Measurements from ENCODE around the gene DLAT.
"Not testable (repeated sequence)": the region's sequence is repeated elsewhere in the genome, so short reads cannot be mapped to it uniquely, and the experiment has no call there.

DLAT gene

DNA sequence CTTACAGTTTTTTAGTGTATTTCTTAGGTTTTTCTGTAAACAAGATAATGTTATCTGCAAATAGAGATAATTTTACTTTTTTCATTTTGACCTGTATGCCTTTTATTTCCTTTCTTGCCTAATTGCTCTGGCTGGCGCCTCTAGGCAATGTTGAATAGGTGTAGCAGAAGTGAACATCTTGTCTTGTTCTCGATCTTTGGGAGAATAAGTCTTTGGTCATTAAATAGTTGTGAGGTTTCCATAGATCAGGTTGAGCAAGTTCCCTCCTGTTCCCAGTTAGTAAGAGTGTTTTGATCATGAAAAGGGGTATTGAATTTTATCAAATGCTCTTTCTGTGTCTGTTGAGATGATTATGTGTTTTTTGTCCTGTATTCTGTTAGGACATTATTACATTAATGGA is 24.6 kb downstream of the DLAT start:
- DNase-seq (ENCODE audit: low read depth, low spot score) = no peak

DNA sequence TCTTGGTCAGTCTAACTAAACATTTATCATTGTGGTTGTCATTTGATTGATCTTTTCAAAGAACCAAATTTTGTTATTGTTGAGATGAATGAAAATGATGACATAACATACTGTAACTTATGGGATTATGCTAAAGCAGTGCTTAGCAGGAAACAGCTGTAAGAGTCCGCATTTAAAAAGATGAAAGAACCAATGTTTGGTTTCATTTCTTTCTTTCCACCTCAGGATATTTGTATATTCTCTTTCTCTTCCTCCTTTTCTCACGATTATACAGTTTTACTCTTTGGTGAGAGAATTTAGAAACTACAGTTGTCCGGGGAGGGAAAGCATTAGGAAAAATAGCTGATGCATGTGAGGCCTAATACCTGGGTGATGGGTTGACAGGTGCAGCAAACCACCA is 25.5 kb downstream of the DLAT start:
- DNase-seq (ENCODE audit: low read depth, low spot score) = no peak

DNA sequence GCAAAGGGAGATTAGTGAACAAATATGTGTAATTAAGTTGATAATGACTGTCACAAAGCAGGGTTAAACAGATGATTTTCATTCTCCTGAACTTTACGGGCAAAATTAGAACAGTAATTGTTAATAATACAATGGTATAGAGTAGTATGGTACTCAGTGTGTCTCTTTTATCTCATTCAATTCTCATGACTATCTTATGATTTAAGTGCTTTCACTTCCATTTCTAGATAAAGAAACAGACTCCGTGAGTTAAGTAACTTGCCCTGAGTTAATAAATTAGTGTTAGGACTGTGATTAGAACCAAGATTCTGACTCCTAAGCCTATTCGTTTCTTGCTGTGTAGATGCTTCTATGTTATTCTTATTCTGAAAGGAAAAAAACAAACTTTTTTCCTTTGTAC is 26.6 kb downstream of the DLAT start:
- DNase-seq (ENCODE audit: low read depth, low spot score) = no peak

DNA sequence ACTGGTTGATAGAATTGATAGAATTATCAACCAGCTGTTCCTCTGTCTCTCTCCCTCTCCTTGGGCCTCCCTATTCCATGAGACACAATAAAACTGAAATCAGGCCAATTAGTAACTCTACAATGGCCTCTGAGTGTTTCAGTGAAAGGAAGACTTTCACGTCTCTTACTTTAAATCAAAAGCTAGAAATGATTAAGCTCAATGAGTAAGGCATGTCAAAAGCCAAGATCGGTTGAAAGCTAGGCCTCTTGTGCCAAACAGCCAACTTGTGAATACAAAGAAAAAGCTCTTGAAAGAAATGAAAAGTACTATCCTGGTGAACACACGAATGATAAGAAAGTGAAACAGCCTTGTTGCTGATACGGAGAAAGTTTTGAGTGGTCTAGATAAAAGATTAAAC is 32.0 kb downstream of the DLAT start:
- DNase-seq (ENCODE audit: low read depth, low spot score) = no peak

DNA sequence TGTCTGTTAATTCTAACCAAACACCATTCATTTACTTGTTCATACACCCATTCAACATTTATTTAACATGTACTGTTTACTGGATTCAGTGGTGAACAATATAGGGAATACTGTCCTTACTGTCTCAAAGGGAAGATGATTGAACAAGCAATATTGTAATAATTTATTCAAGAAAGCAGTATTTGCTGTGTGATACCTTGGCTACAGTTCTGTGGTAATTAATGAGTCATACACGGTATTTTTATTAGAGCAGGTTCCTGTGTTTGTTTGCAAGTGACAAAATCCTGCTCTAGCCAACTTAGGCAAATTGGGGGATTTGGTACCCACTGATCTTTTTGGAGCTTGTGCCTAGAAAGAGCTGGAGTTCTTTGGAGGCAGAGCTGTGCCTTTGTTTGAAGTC is 32.9 kb downstream of the DLAT start:
- DNase-seq (ENCODE audit: low read depth, low spot score) = no peak

DNA sequence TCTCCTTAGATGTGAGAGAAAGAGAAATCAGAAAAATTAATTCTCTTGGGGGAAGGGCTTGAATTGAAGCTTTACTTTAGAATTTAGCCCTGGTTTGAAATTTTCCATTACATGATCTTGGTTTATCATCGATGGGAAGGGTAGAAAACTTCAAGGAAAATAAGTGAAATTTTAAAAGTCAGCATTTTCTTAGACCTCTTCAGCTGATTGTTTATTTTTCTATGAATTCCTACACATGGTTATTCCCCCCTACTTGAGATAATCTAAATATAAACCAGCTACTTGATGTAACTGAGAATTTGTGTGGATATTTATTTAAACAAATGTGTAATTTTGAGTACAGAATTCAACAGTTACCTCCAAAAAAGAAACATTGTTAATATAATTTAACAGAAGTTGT is 37.7 kb downstream of the DLAT start:
- no peak for DNase-seq (ENCODE audit: low read depth, low spot score)

DNA sequence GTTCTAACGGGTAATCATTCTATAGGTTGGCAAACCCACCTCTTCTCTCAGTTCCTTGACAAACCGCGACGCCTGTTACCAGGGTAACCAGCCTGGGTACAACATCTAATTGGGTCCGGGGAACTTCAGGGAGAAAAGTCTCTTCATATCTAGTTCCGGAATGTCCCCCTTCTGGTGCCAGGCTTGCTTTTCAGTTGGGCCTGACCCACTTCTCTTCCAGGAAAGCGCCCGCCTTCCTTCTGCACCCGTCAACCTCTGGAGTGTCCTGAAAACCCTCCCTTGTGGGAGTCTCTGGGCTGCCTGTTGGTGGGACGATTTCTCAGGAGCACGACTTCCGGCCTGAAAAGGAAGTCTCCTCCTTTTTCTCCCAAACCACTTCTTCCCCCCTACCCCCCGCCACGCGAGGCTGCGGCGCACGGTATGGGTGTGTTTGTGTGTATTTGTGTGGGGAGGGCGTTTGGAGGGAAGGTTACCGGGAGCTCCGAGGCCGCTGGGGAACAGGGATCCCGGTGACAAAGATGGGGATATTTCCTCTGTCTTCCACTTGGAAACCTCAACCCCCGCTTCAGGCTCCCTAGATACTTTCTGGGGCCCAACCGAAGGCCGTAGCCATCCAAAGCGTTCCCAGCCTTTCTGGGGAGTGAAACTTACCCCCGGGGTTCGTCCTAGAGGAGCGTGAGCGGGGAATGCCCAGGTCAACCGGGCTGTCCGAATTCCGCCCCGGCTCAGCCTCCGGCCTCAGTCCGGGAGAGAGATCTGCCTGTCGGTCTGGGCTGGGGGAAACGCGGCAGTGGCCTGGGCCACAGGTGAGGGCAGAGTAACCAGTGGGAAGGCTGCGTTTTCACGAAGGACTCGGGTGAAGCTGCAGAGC is 49.0 kb downstream of the DLAT start, which contains the start of the genes NKAPD1 and PIH1D2:
TSS of gene NKAPD1 (plus strand) at position 359 of the 871 bp plus-strand sequence. CDS start 1,276 bp downstream, outside the sequence.
TSS of gene PIH1D2 (minus strand) at position 77 of the 871 bp plus-strand sequence. CDS start 843 bp downstream, outside the sequence.
- DNase-seq (ENCODE audit: low read depth, low spot score) = peak; percentile 65

DNA sequence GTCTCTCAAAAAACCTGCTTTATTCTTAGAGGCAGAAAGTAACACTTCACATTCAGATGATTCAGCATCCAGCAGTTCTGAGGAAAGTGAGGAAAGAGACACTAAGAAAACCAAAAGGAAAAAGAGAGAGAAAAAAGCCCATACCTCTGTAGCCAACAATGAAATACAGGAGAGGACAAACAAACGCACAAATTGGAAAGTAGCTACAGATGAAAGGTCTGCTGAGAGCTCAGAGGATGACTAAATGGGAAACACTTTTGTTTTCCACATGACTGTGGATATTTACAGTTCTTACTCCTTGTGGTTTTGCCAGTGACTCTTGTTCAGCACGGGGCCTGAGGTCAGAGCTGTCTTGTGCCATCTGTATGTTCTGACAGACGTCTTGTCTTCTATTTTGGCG is 57.5 kb downstream of the DLAT start:
- no peak for DNase-seq (ENCODE audit: low read depth, low spot score)

DNA sequence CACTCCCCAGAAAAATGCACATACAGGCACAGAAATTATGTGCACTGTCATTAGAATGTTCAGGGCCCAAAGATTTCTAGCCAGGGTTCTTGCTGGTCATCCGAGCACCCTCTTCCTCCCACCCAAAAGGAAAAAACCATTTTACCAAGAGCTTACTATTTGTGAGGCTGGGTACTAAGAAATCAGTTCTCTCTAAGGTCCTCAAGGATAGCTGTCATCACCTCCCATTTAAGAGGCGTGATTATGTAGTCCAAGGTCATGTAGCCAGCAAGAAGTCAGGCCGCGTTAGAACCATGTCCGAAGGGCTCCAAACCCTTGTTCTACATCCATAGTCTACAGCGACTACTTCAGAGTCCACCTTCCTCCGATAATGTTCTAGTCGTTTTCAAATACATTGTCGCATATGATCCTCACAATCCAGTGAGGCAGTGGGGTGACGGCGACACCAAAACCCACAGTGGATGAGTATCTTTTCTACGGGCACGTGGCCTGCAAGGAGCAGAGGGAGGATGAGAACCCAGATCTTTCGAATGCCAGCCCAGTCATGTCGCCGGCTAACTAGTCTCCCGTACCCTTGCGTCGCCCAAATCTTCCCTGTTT is 60.7 kb downstream of the DLAT start:
- DNase-seq (ENCODE audit: low read depth, low spot score) = no peak

DNA sequence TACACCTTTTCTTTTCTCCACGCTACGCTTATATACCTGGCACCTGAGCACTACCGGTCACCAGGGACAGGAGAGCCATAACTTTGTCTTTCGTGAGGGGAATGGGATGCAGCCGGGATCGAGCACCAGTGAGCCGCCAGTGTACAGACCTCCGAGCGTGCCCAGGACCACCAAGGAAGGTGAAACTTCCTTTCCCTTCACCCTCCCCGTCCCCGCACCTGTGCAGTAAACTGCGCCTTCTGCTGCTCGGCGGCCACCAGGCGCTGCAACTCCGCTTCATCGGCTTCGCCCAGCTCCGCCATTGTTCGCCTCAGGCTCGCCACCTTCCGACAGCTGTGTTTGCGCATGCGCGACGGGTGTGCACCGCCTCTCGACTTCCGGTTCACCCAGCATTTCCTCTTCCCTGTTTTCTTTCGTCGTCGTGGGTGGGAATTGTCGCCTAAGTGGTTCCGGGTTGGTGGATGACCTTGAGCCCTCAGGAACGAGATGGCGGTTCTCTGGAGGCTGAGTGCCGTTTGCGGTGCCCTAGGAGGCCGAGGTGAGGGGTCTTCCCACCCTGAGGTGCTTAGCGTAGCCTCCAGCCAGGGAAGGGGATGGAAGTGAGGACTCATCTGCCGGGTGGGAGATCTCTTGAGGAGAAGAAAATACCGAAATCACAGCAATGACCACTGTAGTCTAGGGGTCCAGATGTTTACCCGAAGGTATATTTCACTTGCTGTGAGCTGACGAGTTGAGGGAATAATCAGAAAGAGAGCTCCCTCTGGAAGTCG is 61.4 kb downstream of the DLAT start, which contains the start of the genes SDHD and TIMM8B:
TSS of gene SDHD (plus strand) at position 452 of the 770 bp plus-strand sequence. CDS start at position 487, 35 bp downstream.
TSS of gene TIMM8B (minus strand) at position 335 of the 770 bp plus-strand sequence. CDS start at position 302, 33 bp downstream.
- peak; percentile 91 for DNase-seq (ENCODE audit: low read depth, low spot score)

DNA sequence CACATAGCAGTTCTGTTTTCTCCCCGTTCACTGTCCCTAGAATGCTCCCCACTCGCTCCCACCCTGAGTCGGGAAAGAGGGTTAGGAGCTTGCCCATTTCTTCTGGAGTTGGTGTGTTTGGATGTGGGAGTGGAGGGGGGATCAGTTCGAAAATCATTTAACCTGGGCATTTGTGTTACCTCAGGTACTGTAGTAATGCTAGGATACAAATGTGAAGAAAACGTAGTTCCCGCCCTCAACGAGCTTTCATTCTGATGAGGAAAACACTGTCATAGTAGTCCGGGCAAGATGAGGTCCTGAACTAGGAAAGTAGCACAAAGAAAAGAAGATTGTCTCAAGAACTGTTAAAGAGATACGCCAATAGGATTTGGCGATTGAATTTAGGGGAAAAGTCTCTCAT is 62.0 kb downstream of the DLAT start:
- DNase-seq (ENCODE audit: low read depth, low spot score) = no peak

DNA sequence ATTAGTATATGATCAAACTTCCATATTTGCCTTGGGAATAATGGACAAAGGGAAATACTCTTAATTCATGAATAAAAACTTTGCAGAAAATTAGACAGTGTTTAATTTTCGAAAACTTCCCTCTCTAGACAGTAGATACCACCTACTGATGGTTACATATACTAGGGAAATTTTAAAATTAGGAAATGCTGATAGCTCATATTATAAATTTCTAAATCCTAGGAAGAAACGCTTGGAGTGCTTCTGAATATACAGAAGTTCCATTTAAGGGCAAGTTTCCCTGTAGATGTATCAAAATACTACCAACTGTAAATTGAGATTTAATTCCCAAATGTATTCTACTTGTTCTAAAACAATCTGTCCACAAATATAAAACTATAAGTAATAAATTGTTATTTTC is 70.1 kb downstream of the DLAT start:
- DNase-seq (ENCODE audit: low read depth, low spot score) = not testable (repeated sequence)

DNA sequence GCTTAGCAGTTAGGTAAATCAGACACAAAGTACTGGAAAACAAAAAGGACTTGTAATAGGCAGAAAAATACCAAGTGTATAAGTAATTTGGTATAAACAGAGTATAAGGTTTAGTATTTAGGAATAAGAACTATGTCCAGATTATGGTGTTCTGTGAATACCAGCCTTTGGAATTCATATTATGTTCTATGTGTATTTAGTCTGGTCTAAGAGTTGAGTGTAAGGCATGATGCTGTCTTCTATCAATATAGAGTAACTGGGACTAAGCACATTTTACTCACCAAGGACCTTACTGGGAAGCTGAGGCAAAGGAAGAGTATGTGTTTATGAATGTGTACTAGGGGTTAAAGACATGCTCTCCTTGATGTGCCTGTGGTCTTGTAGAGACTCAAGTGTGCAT is 71.0 kb downstream of the DLAT start:
- DNase-seq (ENCODE audit: low read depth, low spot score) = no peak

DNA sequence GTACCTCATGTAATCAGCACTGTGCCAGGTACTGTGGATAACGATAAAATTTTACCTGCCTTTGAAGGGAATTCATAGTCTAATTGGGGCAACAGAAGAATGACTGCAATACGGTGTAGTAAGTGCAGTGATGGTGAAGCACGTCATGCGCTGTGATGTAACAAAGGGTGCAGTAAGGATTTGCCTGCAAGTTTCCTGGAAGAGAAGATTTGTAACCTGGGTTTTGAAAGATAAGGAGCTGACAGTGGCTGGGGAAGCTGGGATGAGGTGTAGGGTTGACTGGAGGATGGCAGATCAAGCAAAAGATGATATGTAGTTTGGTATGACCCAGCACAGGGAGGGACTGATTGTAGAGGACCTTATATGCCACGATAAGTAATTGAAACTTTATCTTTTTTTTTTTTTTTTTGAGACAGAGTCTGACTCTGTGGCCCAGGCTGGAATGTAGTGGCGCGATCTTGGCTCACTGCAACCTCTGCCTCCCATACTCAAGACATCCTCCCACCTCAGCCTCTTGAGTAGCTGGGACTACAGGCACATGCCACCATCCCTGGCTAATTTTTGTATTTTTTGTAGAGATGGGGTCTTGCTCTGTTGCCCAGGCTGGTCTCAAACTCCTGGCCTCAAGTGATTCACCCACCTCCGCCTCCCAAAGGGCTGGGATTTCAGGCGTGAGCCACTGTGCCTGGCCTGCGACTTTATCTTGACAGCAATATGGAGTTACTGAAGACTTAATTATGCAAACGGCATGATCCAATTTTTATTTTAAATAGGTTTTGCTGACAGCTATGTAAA is 72.7 kb downstream of the DLAT start:
- no peak for DNase-seq (ENCODE audit: low read depth, low spot score)

DNA sequence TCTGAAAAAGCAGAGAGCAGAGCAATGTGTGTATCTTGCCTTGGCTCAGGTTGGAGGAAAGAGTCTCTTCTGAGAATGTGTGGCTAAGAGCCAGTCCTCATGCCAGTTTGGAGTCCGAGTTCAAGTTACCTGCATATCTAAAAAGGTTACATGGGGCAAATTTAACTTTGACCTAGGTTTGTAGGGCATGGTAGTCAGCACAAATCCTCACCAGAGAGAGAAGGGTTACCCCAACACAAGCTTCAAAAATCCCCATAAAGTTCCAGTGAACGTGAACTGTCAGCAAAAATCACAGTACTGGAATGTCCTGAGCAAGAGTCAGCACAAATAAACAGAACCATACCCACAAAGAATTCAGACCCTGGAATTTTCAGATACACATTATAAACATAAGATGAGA is 75.3 kb downstream of the DLAT start:
- no peak for DNase-seq (ENCODE audit: low read depth, low spot score)

DNA sequence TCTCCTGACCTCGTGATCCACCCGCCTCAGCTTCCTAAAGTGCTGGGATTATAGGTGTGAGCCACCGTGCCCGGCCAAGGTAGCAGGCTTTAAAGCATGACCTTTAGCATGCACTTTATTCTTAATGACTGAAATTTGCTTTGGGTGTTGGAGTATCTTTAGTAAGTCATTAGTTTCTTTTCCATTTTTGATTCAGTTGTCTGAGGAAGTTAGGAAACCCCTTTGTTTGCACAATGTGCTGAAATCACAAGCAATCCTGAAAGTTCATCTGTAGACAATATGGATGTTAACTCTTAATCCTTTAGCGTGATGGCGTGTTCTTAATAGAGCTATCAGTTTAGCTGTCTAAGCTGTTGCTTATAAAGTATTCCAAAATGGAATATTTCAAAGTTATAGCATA is 78.2 kb downstream of the DLAT start:
- no peak for DNase-seq (ENCODE audit: low read depth, low spot score)

DNA sequence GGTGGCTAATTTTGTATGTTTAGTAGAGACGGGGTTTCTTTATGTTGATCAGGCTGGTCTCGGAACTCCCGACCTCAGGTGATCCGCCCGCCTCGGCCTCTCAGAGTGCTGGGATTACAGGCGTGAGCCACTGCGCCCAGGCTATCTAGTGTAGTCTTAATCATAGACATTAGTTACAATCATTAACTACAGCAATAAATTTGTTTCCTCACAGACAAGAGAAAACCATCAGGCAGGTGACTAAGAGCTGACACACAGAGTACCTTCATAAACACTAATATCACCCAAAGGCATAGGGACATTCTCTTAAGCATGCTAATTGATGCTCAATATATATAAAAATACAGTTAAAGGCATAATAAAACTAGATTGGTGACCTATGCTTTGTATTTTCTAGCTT is 80.9 kb downstream of the DLAT start:
- no peak for DNase-seq (ENCODE audit: low read depth, low spot score)

All from smooth muscle cell of the brain vasculature (primary cell).